Suprapubic skin (tissue), 4 donors: ENCODE data around the gene MAPK12.

ENCODE experiments used
- CTCF ChIP-seq, 2 donors: fragments of 200-600 bp in 1 of 2; fragments of 450-650 bp in 1 of 2; sonication (generic) in 1 of 2; IDR thresholded peaks; one replicate each; pipeline ENCODE4 v1.5.1; 2016 to 2019; ENCODE audit warnings: antibody characterized with exemption in 2 of 2, mild to moderate bottlenecking in 1 of 2, moderate library complexity in 1 of 2
- EP300 ChIP-seq: sonication (generic); formaldehyde crosslinking; IDR thresholded peaks from one replicate; pipeline ENCODE4 v1.6.1; 2017; ENCODE audit warnings: antibody characterized with exemption
- POLR2A ChIP-seq, 2 donors: fragments of 450-650 bp; IDR thresholded peaks; one replicate each; pipeline ENCODE4 v1.6.1; 2017; ENCODE audit warnings: antibody characterized with exemption in 2 of 2, mild to moderate bottlenecking in 2 of 2, moderate library complexity in 2 of 2
- POLR2AphosphoS5 ChIP-seq, 3 donors: sonication (generic); formaldehyde crosslinking; IDR thresholded peaks; one replicate each; pipeline ENCODE4 v1.6.1; 2017; ENCODE audit warnings: antibody characterized with exemption in 3 of 3

GRCh38 chr22:50216684-50217520 is 44.6 kb downstream of the MAPK12 start:
- TF ChIP-seq POLR2A (IDR thresholded peaks at IDR 0.05) = no peak
- no peak for TF ChIP-seq CTCF (IDR thresholded peaks at IDR 0.05)
- no peak for TF ChIP-seq POLR2AphosphoS5 (IDR thresholded peaks at IDR 0.05)
- TF ChIP-seq EP300 = no peak
